Effector CD8-positive, alpha-beta T cell (primary cell): Measurements from ENCODE around the gene C12orf57.
"Not testable (repeated sequence)": the region's sequence is repeated elsewhere in the genome, so short reads cannot be mapped to it uniquely, and the experiment has no call there.

Source experiments
- DNase-seq: peaks from one replicate; lab custom pipeline; 2025; lab: John Stamatoyannopoulos, UW
- total RNA-seq, 4 experiments: gene quantifications; one replicate each; lab custom pipeline; 2026; lab: John Stamatoyannopoulos, UW

C12orf57 gene, protein sequence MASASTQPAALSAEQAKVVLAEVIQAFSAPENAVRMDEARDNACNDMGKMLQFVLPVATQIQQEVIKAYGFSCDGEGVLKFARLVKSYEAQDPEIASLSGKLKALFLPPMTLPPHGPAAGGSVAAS
- total RNA-seq: 58.5 to 97.0 (median 72.6) reads per million in 4 experiments

DNA sequence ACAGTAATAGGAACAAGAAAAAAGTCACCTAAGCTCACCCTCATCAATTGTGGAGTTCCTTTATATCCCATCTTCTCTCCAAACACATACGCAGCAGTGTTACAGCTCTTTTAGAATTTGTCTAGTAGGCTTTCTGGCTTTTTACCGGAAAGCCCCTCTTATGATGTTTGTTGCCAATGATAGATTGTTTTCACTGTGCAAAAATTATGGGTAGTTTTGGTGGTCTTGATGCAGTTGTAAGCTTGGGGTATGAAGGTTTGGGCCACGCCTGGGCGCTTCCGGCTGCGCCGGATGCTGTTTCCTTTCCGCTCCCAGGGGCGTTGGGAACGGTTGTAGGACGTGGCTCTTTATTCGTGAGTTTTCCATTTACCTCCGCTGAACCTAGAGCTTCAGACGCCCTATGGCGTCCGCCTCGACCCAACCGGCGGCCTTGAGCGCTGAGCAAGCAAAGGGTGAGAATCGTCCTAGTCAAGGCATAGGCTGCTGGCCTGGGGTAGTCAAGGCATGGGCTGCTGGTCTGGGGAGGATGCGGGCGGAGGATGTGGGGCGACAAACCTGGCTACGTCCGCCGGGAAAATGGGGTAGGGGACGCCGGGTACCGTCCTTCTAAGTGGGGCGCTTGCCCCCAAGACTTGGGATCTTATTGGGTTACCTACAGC is at the start of gene C12orf57, which contains the start of gene RNU7-1:
Gene C12orf57, plus strand, starts transcription at position 301 of the 659 bp plus-strand sequence. Its CDS starts 100 bp downstream, at position 401.
Gene RNU7-1, plus strand, starts transcription at position 95 of the 659 bp plus-strand sequence.
- DNase-seq: peak; percentile 73

DNA sequence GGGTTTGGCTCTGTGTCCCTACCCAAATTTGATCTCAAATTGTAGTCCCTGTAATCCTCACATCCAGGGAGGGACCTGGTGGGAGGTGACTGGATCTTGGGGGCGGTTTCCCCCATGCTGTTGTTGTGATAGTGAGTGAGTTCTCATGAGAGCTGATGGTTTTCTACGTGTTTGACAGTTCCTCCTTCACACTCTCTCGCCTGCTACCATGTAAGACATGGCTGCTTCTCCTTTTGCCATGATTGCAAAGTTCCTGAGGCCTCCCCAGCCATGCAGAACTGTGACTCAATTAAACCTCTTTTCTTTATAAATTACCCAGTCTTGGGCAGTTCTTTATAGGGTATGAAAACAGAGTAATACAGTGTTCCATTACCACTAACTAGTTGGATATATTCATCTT is 49.5 kb upstream of the C12orf57 start:
- DNase-seq: no peak

- DNase-seq: no peak
Measured at GRCh38 chr12:6896846-6897435, 46.9 kb upstream of the C12orf57 start.

GRCh38 chr12:6899427-6899826 is 44.4 kb upstream of the C12orf57 start:
- DNase-seq: no peak

DNA sequence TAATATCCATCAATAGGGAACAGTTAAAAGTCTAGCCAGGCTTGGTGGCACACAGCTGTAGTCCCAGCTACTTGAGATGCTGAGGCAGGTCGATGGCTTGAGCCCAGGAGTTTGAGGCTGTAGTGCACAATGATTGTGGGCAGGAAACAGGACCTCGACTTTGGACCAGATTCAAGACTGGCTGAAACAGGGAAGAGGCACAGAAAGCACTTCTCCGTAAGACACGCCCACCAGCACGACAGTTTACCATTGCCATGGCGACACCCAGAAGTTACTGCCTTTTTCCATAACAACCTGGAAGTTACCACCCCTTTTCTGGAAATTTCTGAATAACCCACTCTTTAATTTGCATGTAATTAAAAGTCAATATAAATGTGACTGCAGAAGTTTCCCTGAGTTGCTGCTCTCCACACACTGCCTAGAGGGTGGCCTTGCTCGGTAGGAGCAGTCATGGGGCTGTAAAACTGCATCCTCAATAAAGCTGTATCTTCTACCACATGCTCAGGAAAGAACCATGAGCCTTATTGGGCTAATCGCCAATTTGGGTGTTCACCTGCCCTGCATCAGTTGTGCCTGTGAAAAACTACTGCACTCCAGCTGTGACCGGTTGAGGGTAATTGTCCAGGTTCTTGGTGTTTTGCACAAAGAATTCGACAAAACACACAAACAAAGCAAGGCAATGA is 43.8 kb upstream of the C12orf57 start:
- no peak for DNase-seq

GRCh38 chr12:6902448-6902847 is 41.4 kb upstream of the C12orf57 start:
- DNase-seq: no peak

DNA sequence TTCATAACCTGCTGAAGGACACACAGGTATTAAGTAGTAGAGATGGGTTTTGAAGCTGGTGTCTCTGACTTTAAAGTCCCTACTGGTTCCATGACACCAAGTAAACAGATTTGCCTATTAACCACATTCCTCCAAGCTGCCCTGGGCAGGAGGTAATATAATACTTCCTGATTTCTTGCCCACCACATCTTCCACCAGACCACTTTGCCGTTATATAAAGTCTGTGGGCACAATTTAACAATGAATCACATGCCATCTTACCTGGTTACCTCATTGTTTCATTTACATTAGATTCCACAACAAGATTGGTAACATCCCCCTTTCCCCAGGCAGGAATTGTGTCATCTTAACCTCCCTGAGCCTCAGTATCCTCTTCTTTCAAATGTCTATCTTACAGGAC is 40.1 kb upstream of the C12orf57 start:
- no peak for DNase-seq

DNA sequence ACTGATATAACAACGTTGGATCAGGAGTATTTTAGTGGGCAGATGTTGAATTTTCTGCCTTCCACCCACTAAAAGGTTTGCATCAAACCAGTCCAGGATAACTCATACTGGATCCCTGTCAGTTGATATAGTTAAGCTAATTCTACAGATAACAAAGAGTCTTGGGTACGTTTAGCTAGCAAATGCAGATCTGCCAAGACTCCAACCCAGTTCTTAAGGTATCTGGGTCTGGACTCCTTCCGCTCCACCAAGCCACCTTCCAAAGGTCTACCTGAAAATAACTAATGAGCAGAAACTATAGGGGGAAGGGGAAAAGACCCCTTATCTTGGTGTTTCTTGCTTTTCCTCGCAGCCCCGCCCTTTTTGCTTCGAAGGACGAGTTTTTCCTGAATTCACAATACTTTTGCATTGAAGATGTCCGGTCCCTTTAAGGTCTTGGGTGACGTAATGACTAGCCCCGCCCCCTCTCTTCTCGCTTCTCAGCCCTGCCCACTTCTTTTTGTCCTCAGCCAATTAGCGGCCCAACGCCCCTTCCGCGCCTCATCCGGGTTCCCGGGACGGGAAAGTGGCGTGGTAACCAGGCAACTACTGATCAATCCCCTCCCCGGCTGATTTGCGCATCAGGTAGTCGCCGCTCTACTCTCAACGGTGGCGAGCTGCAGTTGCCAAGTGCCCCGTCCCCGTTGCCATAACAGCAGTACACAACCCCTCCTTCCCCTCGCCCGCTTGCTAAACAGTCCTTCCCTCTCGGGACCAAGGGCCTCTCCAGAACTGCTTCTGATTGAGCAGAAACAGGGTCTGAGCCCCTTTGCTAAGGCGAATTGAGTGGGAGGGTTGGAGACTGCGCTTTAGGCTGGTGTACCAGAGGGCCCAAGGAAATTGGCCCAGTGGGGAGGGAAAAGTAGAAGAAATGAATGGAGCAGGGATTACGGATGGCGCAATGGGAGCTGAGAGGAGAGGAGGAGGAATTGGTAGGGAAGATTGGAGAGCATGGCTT is 39.2 kb upstream of the C12orf57 start, which contains the start of gene LRRC23:
Gene LRRC23, plus strand, starts transcription at position 543 of the 997 bp plus-strand sequence. CDS start 812 bp downstream, outside the sequence.
- DNase-seq: peak; percentile 97

DNA sequence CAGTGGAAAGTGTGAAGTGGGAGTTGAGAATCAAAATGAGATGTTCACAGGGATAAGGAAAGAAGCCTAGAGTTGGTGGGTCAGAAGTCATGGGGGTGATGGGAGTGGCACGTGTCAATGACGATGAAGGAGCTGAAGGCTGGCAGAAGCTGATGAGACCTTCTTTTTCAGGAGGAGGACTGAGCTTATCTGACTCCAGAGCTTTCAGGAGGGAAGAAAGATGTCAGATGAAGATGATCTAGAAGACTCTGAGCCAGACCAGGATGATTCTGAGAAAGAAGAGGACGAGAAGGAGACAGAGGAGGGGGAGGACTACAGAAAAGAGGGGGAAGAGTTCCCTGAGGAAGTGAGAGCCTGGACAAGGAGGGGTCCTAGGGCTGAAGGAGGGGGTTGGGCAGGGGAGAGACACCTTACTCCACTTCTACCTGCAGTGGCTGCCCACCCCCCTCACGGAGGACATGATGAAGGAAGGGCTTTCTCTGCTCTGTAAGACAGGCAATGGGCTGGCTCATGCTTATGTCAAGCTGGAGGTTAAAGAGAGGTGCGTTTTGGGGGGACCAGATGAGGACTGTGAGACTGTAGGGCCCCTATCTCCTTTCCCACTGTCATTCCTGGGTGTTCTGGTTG is 38.3 kb upstream of the C12orf57 start:
- no peak for DNase-seq

DNA sequence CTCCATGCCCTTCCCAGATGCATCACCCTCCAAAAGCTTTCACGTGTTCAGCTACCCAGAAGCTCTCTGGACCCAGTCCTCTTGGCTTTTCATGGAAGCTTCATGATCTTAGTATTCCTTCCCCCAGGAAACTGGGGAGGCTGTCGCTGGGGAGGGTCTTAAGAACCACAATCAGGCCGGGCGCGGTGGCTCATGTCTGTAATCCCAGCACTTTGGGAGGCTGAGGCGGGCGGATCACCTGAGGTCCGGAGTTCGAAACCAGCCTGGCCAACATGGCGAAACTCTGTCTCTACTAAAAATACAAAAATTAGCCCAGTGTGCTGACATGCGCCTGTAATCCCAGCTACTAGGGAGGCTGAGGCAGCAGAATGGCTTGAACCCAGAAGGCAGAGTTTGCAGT is 35.7 kb upstream of the C12orf57 start:
- DNase-seq: not testable (repeated sequence)

DNA sequence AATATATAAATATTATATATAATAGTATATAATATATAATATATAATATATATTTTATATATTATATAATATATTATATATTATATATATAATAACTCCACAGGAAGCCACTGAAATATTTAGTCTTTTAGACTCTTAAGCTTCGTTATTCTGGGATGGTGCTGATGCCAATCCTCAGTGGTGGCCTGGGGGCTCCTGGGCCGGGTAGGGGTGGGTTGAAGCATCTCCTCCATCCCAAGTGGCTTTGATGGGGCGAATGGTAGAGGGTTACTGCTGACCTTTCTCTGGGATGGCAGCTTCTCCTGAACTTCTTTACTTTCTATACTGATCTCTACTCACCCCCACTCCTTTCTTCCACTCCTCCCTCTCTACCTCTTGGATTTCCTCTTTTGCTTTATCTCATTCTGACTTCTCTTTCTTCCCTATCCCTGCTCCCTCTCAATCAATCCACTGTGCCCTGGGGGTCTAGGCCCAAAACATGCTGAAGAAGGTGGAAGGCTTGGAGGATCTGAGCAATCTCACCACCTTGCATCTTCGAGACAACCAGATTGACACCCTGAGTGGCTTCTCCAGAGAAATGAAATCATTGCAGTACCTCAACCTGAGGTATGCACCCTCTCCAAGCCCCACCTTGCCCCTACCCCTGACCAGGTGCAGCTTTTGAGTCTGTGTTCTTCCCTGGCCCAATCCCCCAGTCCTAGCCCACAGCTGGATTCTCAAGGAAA is 34.2 kb upstream of the C12orf57 start:
- DNase-seq: no peak

GRCh38 chr12:6912164-6912935 is 31.5 kb upstream of the C12orf57 start:
- DNase-seq: no peak

DNA sequence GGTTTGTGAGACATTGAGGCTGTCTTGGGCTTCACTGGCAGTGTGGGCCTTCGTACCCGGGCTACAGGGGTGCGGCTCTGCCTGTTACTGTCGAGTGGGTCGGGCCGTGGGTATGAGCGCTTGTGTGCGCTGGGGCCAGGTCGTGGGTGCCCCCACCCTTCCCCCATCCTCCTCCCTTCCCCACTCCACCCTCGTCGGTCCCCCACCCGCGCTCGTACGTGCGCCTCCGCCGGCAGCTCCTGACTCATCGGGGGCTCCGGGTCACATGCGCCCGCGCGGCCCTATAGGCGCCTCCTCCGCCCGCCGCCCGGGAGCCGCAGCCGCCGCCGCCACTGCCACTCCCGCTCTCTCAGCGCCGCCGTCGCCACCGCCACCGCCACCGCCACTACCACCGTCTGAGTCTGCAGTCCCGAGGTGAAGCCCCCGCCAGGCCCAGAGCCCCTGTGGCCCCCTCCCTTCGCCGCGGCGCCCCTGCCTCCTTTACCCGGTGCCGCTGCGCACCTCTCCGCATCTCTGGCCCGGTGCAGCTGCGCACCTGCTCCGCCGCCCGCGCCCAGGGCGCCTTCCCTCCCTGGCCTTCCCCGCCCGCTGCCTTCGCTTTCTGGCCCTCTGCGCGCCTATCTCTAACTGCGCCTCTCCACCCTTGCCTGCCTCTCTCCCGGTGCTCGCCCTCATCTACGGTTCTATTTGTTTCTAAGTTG is 29.4 kb upstream of the C12orf57 start, which contains the start of gene ENO2:
Gene ENO2, plus strand, starts transcription at position 335 of the 701 bp plus-strand sequence. CDS start 1,253 bp downstream, outside the sequence.
- peak; percentile 68 for DNase-seq

DNA sequence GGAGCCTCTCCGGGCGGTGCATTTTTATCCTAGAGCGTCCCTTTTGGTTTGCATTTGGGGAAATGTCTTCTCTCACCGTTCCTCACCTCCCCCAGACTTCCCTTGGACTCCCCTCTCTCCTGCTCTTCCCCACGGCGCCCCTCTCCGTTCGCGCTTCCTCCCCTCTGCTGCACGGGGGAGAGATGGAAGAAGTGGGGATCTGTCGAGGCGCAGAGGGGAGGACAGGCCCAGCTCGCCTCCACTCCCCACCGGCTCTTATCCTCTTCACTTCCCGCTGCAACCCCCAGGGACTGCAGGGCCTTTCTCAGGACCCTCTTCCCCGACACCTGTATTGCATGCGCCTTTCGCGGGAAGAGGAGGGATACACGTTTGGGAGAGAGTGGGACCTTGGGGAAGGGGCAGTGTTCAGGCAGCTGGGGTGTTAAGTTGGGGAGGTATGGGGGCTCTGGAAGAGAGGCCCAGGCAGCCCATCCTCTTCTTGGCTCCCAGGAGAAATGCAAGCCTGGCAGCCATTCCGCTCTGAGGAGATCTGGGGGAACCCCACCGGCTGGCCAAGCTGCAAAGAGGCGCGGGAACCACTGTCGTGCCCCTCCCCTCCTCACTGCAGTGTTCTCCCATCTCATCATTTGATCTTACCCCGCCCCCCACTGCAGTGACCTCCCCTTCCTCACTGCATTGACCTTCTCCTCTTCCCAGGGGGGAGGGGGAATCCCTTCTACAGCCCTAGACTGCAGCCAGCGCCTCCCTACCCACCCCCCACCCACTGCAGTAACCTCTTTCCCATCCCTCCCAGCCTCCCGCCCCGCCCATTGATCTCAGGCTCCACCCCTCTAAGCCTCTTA is 28.7 kb upstream of the C12orf57 start:
- DNase-seq: no peak

GRCh38 chr12:6915789-6916285 is 28.0 kb upstream of the C12orf57 start:
- DNase-seq: no peak

DNA sequence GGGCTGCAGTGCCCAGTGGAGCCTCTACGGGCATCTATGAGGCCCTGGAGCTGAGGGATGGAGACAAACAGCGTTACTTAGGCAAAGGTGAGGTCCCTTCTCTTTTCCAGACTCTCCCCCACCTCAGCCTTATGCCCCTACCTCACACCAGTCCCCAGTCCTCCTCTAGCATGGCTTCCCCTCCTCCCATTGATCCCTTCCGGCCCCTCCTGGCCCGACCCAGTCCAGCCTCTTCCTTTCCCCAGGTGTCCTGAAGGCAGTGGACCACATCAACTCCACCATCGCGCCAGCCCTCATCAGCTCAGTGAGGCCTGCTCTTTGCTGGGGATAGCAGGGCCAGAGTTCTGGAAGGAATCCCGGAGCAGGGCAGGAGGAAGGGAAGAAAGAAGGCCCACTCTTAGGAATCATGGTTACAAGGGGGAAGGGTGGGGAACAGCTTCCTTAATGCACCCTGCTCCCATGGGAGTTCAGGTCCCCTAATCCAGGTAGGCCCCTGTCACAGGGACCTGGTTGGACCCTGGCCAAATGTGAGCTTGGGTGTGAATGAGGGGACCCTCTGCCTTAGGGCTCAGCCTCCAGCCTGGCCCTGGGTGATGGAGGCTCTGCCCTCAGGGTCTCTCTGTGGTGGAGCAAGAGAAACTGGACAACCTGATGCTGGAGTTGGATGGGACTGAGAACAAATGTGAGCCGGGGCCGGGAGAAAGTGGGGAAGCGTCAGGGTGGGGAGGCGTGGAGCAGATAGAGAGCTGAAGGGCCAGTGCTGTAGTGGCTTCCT is 27.2 kb upstream of the C12orf57 start:
- DNase-seq: no peak
